KMS-11 (cell line): Measurements from ENCODE around the gene TJP1.

Experiments used
- H2AFZ ChIP-seq: fragments of 200-600 bp; sonication (generic); 2 replicates; pipeline ENCODE4 v1.6.1; 2016; ENCODE audit warnings: antibody characterized with exemption, mixed run types, low read depth
- H3K27ac ChIP-seq: fragments of 200-600 bp; sonication (generic); 2 replicates; pipeline ENCODE4 v1.6.1; 2016; ENCODE audit warnings: mild to moderate bottlenecking, mixed run types
- H3K27me3 ChIP-seq: fragments of 200-600 bp; sonication (generic); 2 replicates; pipeline ENCODE4 v1.6.1; 2017; ENCODE audit warnings: mild to moderate bottlenecking, low read depth, mixed run types, moderate library complexity; ENCODE audit not compliant: insufficient read depth
- H3K36me3 ChIP-seq: fragments of 200-600 bp; sonication (generic); 2 replicates; pipeline ENCODE4 v1.6.1; 2017; ENCODE audit warnings: mild to moderate bottlenecking, mixed run types; ENCODE audit not compliant: insufficient read depth
- H3K4me1 ChIP-seq: fragments of 200-600 bp; sonication (generic); 2 replicates; pipeline ENCODE4 v1.6.1; 2016; ENCODE audit warnings: mild to moderate bottlenecking, low read depth, mixed run types; ENCODE audit not compliant: poor library complexity, severe bottlenecking
- H3K4me2 ChIP-seq: fragments of 200-600 bp; sonication (generic); 2 replicates; pipeline ENCODE4 v1.7.0; 2016; ENCODE audit warnings: mild to moderate bottlenecking, mixed run types
- H3K4me3 ChIP-seq: fragments of 200-600 bp; sonication (generic); IDR thresholded peaks from 2 replicates; pipeline ENCODE4 v1.6.1; 2017; ENCODE audit warnings: low read depth, low read length, mixed read lengths; ENCODE audit not compliant: insufficient read depth
- H3K79me2 ChIP-seq: fragments of 200-600 bp; sonication (generic); 2 replicates; pipeline ENCODE4 v1.6.1; 2016; ENCODE audit warnings: low read depth, mixed run types; ENCODE audit not compliant: insufficient read depth
- H3K9ac ChIP-seq: fragments of 200-600 bp; sonication (generic); 2 replicates; pipeline ENCODE4 v1.6.1; 2016; ENCODE audit warnings: mild to moderate bottlenecking, mixed run types
- H4K20me1 ChIP-seq: fragments of 200-600 bp; sonication (generic); 2 replicates; pipeline ENCODE4 v1.6.1; 2016; ENCODE audit warnings: mild to moderate bottlenecking, mixed run types; ENCODE audit not compliant: insufficient read depth
- CTCF ChIP-seq: fragments of 200-600 bp; sonication (generic); conservative IDR thresholded peaks from 2 replicates; pipeline ENCODE4 v1.6.1; 2017; ENCODE audit warnings: low read depth, mild to moderate bottlenecking, antibody characterized with exemption, low read length, moderate library complexity, mixed read lengths

Gene TJP1

GRCh38 chr15:29688506-29689286 lies 133.6 kb downstream of the TJP1 start:
- H3K79me2 ChIP-seq = no peaks in the 10 kb centered on the region
- H3K9ac ChIP-seq = no peak overlapping the region
- no peak overlapping the region for H3K27ac ChIP-seq
- TF ChIP-seq CTCF = no peak
- no peak overlapping the region for H3K4me3 ChIP-seq
- no peaks in the 10 kb centered on the region for H3K36me3 ChIP-seq
- no peak overlapping the region for H3K4me2 ChIP-seq
- no peaks in the 10 kb centered on the region for H3K27me3 ChIP-seq
- H2AFZ ChIP-seq = no peak overlapping the region
- peaks cover 10% of the 10 kb centered on the region for H3K4me1 ChIP-seq
- H4K20me1 ChIP-seq = no peaks in the 10 kb centered on the region

DNA sequence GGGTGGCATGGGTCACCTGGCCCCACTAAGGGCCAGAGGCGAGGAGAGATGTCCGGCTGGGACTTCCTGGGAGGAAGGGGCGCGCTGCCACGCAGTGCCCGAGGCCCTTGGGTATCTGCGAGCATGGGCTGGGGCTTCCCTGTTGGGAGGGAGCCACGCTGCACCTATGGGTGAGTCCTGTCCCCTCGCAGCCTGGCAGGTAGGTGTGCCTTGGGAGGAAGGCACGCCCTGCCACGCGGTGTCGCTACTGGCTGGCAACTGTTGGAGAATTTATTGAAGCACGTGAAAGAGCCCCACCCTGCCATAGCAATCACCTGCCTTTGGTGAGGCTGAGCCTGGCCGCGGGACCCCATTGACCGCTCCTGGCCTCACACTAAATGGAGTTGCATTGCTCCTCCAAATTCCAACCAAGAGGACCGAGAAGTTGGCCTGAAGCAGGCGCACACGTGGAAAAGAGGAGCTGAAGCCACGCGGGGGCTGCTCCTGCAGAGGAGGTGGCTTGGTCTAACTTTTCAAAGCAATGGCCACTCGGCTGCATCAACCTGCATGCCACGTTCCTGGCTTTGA lies 134.2 kb downstream of the TJP1 start:
- Histone ChIP-seq H2AFZ (no peak overlapping the region), H3K27me3 (no peaks in the 10 kb centered on the region), H3K4me2 (no peak overlapping the region), H3K4me1 (peaks cover 10% of the 10 kb centered on the region), H3K36me3 (no peaks in the 10 kb centered on the region), H4K20me1 (no peaks in the 10 kb centered on the region), H3K79me2 (no peaks in the 10 kb centered on the region), H3K9ac (no peak overlapping the region), H3K4me3 (no peak overlapping the region), H3K27ac (no peak overlapping the region)
- TF ChIP-seq CTCF = no peak

DNA sequence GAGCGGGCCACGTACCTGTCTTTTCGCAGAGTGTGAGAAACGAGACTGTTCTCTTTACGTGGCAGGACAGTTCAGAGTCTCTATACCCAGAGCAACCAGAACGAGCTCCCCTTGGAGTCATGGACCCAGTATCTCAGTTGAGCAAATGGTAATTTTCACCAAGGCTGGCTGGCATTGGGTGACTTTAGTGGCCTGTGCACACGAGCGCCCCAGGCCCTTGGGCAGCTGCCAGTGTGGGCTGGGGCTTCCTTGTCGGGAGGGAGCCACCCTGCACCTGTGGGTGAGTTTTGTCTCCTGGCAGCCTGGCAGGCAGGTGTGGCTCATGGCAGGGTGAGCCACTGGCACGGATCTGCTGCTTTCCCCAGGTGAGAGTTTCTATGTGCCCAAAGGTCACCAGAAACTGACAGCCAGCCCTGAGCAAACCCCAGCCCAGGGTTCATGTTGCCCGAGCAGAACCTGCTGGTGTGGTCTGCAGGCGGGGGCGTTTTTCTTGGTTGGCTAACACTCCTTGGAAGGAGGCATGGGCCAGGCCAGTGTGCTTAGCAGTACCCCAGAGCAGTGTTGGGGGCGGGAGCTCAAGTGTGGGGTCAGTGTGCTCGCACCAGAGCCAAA lies 135.0 kb downstream of the TJP1 start:
- no peaks in the 10 kb centered on the region for H4K20me1 ChIP-seq

More for the DNA sequence above, 135.0 kb downstream of the TJP1 start:
- Histone ChIP-seq H3K4me3 (no peak overlapping the region), H3K4me2 (no peak overlapping the region), H2AFZ (no peak overlapping the region), H3K9ac (no peak overlapping the region), H3K79me2 (no peaks in the 10 kb centered on the region), H3K4me1 (peaks cover 3% of the 10 kb centered on the region), H3K27me3 (no peaks in the 10 kb centered on the region), H3K27ac (no peak overlapping the region), H3K36me3 (no peaks in the 10 kb centered on the region)
- no peak for TF ChIP-seq CTCF
